Ammon's horn (tissue), 1 donor: ENCODE results near the gene PRPS1.
"Not testable (repeated sequence)": the region's sequence is repeated elsewhere in the genome, so short reads cannot be mapped to it uniquely, and the experiment has no call there.

Experiments used
- DNase-seq: peaks from one replicate; pipeline ENCODE4 v3.0.0-alpha.2; 2016; ENCODE audit warnings: low spot score

PRPS1 gene

GRCh38 chrX:107627838-107628661 is at the start of gene PRPS1:
Gene PRPS1, plus strand, starts transcription at chrX:107628510. Its CDS starts 119 bp downstream, at chrX:107628629.
- peak; percentile 96 for DNase-seq

DNA sequence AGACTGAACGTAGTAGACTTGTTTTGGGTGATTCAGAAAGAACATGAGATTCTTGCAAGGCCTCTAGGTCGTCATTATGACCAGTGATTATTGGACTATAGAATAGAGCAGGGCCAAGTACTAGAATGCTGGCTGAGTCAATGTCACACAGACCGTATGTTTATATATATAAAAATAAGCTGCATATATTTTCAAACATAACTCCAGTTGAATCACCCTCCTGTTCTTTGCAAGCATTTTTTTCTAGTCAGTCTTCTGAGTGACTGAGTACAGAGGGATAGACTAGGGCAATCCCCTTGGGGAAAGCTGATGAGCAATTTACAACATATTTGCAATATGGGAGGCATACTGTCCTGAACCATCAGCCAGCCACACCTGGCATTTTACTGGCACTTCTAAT is 48.4 kb upstream of the PRPS1 start:
- DNase-seq: no peak

GRCh38 chrX:107581923-107582322 is 46.4 kb upstream of the PRPS1 start:
- no peak for DNase-seq

DNA sequence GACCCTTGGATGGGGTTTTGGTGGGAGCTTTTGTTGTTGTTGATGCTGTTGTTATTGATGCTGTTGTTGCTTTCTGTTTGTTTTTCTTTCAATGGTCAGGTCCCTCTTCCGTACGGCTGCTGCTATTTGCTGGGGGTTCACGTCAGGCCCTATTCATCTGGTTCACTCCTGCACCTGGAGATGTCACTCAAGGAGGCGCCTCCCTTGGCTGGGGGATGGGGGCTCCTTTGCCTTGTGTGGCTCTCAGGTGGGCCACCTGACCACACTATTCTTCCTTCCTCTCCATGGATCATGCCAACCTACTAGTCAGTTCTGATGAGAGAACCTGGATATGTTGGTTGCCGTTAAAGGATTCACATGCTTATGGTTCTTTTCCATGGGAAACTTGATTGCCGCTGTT is 39.1 kb upstream of the PRPS1 start:
- DNase-seq: no peak

GRCh38 chrX:107596651-107597050 is 31.7 kb upstream of the PRPS1 start:
- DNase-seq: no peak

DNA sequence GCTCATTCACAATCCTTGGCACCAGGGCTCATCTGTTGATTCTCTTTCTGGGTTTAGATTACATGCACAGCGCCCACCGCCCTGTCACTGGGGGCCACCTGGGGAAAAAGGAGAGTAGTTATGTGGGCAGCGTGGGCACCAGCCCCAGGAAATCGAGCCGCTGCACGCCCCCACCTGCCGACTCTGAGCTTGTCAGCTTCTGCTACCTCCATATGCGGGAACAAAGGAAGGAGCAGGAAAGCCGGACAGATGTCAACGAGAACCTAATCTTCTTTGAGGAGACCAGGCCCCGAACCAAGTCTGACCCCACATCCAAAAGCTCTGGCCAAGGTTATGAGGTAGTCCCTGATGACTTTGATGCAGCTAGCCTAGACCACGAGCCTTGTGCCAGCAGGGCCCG is 31.0 kb upstream of the PRPS1 start:
- no peak for DNase-seq

GRCh38 chrX:107597791-107598190 is 30.5 kb upstream of the PRPS1 start:
- DNase-seq: no peak

DNA sequence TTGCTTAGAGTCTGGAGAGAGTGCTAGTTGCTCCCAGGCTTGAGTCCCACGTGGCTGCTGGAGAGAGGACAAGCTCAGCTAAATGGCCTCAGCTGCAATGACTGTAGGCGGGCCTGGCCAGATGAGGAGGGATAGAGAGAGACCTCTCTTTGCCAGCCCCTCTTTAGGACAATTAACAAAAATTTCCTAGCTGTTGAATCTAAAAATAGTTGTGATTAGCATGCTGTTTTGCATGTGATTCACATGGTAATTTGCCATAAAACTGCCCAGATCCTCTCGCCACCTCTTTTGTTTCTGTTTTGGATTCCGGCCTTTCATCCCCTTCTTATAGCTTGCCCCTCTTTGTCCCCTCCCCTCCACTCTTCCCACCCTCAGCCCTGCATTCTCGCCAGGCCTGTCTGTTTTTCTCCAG is 28.9 kb upstream of the PRPS1 start:
- peak; percentile 4 for DNase-seq

GRCh38 chrX:107600366-107600765 is 27.9 kb upstream of the PRPS1 start:
- DNase-seq: no peak

DNA sequence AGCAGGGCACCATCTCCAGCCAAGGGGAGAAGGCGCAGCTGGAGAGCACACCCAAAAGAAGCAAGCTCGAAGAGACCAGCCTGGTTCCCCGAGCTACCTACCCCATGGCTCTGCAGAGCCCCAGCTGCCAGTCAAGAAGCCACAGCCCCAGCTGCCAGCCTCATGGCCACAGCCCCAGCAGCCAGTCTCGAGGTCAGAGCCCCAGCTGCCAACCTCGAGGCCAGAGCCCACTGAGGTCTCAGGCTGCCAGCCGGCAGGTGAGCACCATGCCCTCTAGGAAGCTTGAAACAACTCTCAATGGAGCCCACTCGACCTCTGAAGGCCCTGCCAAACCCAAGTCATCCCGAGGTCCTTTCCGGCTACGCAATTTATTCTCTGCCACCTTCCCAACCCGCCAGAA is 27.0 kb upstream of the PRPS1 start:
- no peak for DNase-seq

- no peak for DNase-seq
Measured at GRCh38 chrX:107601759-107602158, 26.6 kb upstream of the PRPS1 start.

GRCh38 chrX:107602694-107603239 is 25.5 kb upstream of the PRPS1 start:
- no peak for DNase-seq

DNA sequence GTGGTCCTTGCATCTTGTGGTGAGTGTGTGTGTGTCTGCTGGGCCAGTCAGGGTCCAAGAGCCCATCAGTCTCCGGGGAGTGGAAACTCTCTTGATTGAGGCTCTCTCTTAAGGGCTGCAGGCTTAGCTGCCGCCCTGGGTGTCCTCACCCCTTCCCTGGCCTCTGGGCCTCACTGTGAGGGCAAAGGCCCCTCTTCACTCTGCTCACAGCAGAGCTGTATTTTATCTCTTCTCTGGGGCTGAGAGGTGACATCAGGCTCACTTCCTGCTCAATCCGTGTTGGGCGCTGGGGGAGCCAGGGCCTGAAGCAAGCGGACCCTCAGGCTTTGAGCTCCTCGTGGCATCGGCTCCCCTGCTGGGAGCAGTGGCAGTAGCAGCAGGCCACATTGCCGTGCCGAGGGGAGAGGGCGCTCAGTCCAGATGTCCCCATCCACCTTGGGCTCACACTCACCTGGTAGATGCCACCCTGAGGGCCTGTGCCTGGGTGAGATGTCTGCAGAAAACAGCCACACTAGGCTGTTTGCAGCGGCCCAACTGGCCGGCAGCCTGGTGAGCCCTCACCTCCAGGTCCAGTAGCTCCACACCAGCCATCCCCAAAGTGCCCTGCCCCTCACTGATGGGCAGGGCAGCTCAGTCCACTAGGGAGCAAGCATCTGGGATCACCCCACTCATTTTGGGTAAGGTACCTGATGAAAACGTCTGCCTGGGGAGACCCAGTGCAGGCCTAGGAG is 24.7 kb upstream of the PRPS1 start:
- no peak for DNase-seq

GRCh38 chrX:107609061-107609460 is 19.2 kb upstream of the PRPS1 start:
- not testable (repeated sequence) for DNase-seq

- DNase-seq: no peak
Measured at GRCh38 chrX:107610667-107611066, 17.6 kb upstream of the PRPS1 start.

DNA sequence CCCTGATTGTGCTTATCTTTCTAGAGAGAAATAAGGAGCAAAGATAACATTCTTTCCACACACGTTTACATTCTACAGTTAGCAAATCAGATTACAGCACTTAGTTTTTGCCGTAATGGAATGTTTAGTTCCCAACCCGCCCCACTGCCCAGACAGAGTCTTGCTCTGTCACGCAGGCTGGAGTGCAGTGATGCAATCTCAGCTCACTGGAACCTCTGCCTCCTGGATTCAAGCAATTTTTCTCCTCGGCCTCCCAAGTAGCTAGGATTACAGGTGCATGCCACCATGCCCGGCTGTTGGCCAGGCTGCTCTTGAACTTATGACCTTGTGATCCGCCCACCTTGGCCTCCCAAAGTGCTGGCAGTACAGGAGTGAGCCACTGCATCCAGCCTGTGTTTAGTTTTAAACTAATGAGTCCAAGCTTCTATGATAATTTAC is 8.4 kb upstream of the PRPS1 start:
- no peak for DNase-seq

GRCh38 chrX:107624893-107625292 is 3.4 kb upstream of the PRPS1 start:
- no peak for DNase-seq

DNA sequence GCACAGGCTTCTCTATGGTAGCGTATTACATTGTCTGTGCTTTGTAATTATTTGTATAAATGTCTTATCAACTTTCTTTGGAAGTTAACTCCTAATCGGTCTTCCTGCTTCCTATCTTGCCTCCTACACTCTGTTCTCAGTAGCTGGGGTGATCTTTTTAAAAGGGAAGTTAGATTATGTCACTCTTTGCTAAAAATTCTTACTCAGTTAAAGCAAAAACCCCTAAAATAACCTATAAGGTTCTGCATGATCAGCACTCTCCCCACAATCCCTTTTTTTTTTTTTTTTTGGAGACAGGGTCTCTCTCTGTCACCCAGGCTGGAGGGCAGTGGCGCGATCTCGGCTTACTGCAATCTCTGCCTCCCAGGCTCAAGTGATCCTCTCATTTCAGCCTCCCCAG is 2.6 kb upstream of the PRPS1 start:
- DNase-seq: no peak

GRCh38 chrX:107626481-107626880 is 1.8 kb upstream of the PRPS1 start:
- DNase-seq: no peak

DNA sequence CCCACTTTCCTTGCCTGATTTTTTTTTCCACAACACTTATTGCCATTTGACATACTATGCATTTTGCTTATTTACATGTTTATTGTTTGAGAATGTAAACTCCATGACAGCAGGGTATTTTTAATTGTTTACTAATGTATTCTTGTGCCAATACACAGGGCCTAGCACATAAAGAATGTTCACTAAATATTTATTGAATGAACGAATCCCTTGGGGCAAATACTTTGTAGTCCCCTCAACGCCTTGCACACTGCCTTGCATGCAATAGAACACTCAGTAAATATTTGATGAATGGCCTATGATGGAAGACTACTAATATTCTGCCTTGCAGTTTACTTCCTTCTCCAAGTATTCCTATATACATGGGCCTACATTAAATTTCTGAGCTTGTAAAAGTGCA is 1.4 kb upstream of the PRPS1 start:
- no peak for DNase-seq

- peak; percentile 63 for DNase-seq
Measured at GRCh38 chrX:107628662-107629539, 591 bp downstream of the PRPS1 start.

GRCh38 chrX:107629540-107629909 is 1.2 kb downstream of the PRPS1 start:
- DNase-seq: peak; percentile 27
